ENCODE measurements around the gene LRRC10B. TPM values are rescaled to one million over a fixed set of nuclear protein-coding genes. Genes with fewer than 3 reads are reported as not detected.

The LRRC10B gene
- total RNA-seq, 1 experiment from 2014 or later, result 0.39 TPM

- TF ChIP-seq CTCF (conservative IDR thresholded peaks at IDR 0.05), result no peak
- Histone ChIP-seq H2AK5ac (ENCODE audit: insufficient read length, low read length) (no peak overlapping the region), H3K23me2 (ENCODE audit: insufficient read length, low read depth, low read length, poor library complexity, severe bottlenecking) (no peaks in the 10 kb centered on the region), H2BK20ac (ENCODE audit: low read depth, low read length, poor library complexity, severe bottlenecking) (no peak overlapping the region), H3K23ac (ENCODE audit: insufficient read length, low read depth, low read length) (no peak overlapping the region), H2BK120ac (ENCODE audit: low read depth, low read length, poor library complexity, severe bottlenecking) (no peak overlapping the region), H2BK12ac (ENCODE audit: insufficient read length, low read depth, low read length) (no peak overlapping the region), H2BK5ac (ENCODE audit: insufficient read length, low read length) (no peak overlapping the region), H3K56ac (ENCODE audit: insufficient read length, low read depth, low read length) (no peak overlapping the region), H3K27me3 (ENCODE audit: insufficient read depth, low read length) (no peaks in the 10 kb centered on the region), H3T11ph (ENCODE audit: low read length) (no peak overlapping the region), H3K4me1 (ENCODE audit: insufficient read depth, low read length) (0 out of 2 replicates have a peak, but pooled peaks cover 2% of the 10 kb centered on the region), H4K91ac (ENCODE audit: insufficient read length, low read depth, low read length) (no peak overlapping the region), H4K8ac (replicated peaks; ENCODE audit: insufficient read length, low read depth, low read length) (no peak overlapping the region), H4K5ac (ENCODE audit: insufficient read length, low read depth, low read length) (no peak overlapping the region), H3K4me2 (ENCODE audit: insufficient read depth, insufficient read length, low read length) (no peak overlapping the region), H3K18ac (ENCODE audit: insufficient read length, low read depth, low read length) (no peak overlapping the region), H4K20me1 (ENCODE audit: control insufficient read depth, insufficient read depth, insufficient read length) (no peaks in the 10 kb centered on the region), H3K9ac (ENCODE audit: extremely low read depth, insufficient read length, low read length) (no peak overlapping the region), H2AFZ (ENCODE audit: low read length) (no peak overlapping the region), H3K4ac (ENCODE audit: low read depth, low read length) (no peak overlapping the region), H3K27ac (ENCODE audit: insufficient read length, low read depth, low read length) (no peak overlapping the region), H2BK15ac (ENCODE audit: low read depth, low read length) (no peak overlapping the region), H3K79me2 (ENCODE audit: insufficient read depth, low read length) (no peaks in the 10 kb centered on the region), H3K79me1 (ENCODE audit: insufficient read depth, low read depth, low read length, poor library complexity, severe bottlenecking) (no peaks in the 10 kb centered on the region), H3K9me3 (ENCODE audit: control insufficient read depth, low read depth, low read length) (no peaks in the 10 kb centered on the region), H3K14ac (ENCODE audit: insufficient read depth, low read length) (no peak overlapping the region; the same call in 1 of the 2 replicates)
- no peak for DNase-seq
- no CpG with 5 or more reads among the region's 26 CpGs for WGBS (ENCODE audit: extremely low coverage, insufficient read length, low lambda C conversion rate)
- no peaks in the 10 kb centered on the region; a peak in 1 of 7 replicates for H3K36me3 Mint-ChIP-seq (ENCODE audit: insufficient read depth in 1 of 3, low read depth in 3 of 3)
- H3K27me3 Mint-ChIP-seq (ENCODE audit: low read depth), result peaks cover 20% of the 10 kb centered on the region
- H3K27ac Mint-ChIP-seq, result no peak overlapping the region
- no peak overlapping the region for H3K4me3 Mint-ChIP-seq
- H3K9me3 Mint-ChIP-seq, result no peaks in the 10 kb centered on the region
- H3K4me1 Mint-ChIP-seq, result peaks cover 10 to 22% of the 10 kb centered on the region in 2 experiments
Observed at GRCh38 chr11:61495801-61496601, 12.5 kb upstream of the LRRC10B start.
